ENCODE data around the gene FADS2.
A peak's percentile ranks its signal among the peaks of the same experiment; 100 is the strongest.
"Not testable (repeated sequence)": the region's sequence is repeated elsewhere in the genome, so short reads cannot be mapped to it uniquely, and the experiment has no call there.

Gene FADS2

GRCh38 chr11:61871158-61871597, 43.1 kb downstream of the FADS2 start:
- DNase-seq: peak; percentile 75 to 80

- no peak for DNase-seq
These were observed 45.0 kb downstream of the FADS2 start for GRCh38 chr11:61872935-61873565.

GRCh38 chr11:61873588-61874376, 45.7 kb downstream of the FADS2 start:
- DNase-seq: no peak

GRCh38 chr11:61874377-61874809, 46.3 kb downstream of the FADS2 start:
- no peak for DNase-seq

- no peak for DNase-seq
These were observed 46.8 kb downstream of the FADS2 start for GRCh38 chr11:61874853-61875252.

- DNase-seq: no peak
These were observed 47.6 kb downstream of the FADS2 start for GRCh38 chr11:61875698-61876097.

GRCh38 chr11:61879152-61879551, 51.1 kb downstream of the FADS2 start:
- no peak for DNase-seq

- DNase-seq: no peak
These were observed 51.9 kb downstream of the FADS2 start for GRCh38 chr11:61880031-61880430.

- no peak for DNase-seq
These were observed 52.4 kb downstream of the FADS2 start for GRCh38 chr11:61880454-61880853.

- no peak for DNase-seq
These were observed 53.3 kb downstream of the FADS2 start for GRCh38 chr11:61881397-61881796.

- not testable (repeated sequence) for DNase-seq
These were observed 54.2 kb downstream of the FADS2 start for GRCh38 chr11:61882267-61882666.

GRCh38 chr11:61882879-61883278, 54.8 kb downstream of the FADS2 start:
- DNase-seq: no peak

- no peak for DNase-seq
These were observed 55.2 kb downstream of the FADS2 start for GRCh38 chr11:61883327-61883726.

- no peak for DNase-seq
These were observed 55.8 kb downstream of the FADS2 start for GRCh38 chr11:61883947-61884346.

- DNase-seq: peak in 1 of 2 experiments; percentile 22
These were observed 57.2 kb downstream of the FADS2 start for GRCh38 chr11:61885166-61885778.

GRCh38 chr11:61885784-61886580, 57.9 kb downstream of the FADS2 start:
- no peak for DNase-seq

- DNase-seq: no peak
These were observed 58.5 kb downstream of the FADS2 start for GRCh38 chr11:61886643-61887042.

GRCh38 chr11:61887839-61888494, 59.9 kb downstream of the FADS2 start:
- no peak for DNase-seq

GRCh38 chr11:61888590-61888989, 60.5 kb downstream of the FADS2 start:
- no peak for DNase-seq

GRCh38 chr11:61889831-61890230, 61.7 kb downstream of the FADS2 start:
- no peak for DNase-seq

- DNase-seq: peak in 1 of 2 experiments; percentile 28
These were observed 62.6 kb downstream of the FADS2 start for GRCh38 chr11:61890529-61891330.
